EL (cell line): ENCODE data around the gene TTN.

Experiments
- DNase-seq: peaks from one replicate; pipeline ENCODE4 v3.0.0-alpha.2; 2016

The TTN gene

DNA sequence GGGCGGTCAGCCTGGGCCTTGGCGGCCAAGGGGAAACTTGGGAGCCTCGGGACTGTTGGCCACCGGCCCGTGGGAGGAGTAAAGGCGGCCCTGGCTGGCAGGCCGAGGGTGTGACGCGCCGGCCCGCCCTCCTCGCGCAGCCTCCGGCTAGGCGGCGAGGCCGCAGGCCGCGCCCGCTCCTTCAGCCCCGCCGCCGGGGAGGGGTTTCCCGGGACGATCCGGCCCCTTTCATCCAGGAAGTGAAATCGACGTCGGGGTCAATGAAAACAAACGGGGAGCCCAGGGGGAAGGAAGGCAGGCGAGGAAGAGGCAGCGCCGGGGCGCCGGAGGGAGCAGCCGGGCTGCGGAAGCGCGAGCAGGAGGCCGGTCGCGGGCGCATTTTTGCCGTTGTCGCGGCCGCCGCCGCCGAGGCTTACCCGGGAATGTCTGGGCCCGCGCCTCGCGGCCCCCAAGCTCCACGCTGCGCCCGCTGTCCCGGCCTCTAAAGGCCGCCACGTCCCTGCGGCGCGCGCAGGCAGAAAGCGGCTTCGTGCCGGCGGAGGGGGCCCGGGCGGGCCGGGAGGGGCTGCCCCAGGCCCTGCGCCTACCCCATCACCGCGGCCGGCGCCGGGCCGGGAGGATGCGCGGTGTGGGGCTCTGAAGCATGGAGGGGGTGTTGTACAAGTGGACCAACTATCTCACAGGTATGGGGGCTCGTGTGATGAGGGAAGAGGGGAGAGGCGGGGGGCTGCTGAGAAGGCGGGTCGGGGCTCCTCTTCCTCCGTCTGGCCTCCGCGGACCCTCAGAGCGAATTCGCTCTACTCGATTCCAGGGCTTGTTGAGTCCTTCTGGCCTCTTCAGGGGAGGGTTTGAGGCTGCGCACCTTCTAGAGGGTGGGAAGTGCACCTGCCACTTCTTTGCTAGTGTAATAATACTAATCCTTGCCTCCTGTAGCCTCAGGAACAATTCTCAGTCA lies 326.7 kb downstream of the TTN start, which contains the start of gene PLEKHA3:
TSS of gene PLEKHA3 (plus strand) at position 231 of the 955 bp plus-strand sequence. CDS start at position 644, 413 bp downstream.
- peak; percentile 98 for DNase-seq

- DNase-seq: no peak
Measured at GRCh38 chr2:178479758-178480226, 327.4 kb downstream of the TTN start.

DNA sequence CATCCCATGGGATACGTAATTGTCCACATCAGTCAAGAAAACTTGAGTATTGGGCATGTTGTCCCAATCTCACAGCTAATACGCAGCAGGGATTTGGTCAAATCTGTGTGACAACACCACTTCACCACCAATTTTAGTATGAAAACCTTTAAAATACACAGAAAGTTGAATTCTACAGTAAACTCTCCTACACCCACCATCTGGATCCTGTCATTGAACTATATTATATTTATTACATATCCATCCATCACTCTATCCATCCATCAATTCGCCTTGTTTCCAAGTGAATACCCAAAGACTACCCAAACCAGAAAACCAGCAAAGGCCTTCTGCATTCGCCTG lies 328.0 kb downstream of the TTN start:
- DNase-seq: no peak

DNA sequence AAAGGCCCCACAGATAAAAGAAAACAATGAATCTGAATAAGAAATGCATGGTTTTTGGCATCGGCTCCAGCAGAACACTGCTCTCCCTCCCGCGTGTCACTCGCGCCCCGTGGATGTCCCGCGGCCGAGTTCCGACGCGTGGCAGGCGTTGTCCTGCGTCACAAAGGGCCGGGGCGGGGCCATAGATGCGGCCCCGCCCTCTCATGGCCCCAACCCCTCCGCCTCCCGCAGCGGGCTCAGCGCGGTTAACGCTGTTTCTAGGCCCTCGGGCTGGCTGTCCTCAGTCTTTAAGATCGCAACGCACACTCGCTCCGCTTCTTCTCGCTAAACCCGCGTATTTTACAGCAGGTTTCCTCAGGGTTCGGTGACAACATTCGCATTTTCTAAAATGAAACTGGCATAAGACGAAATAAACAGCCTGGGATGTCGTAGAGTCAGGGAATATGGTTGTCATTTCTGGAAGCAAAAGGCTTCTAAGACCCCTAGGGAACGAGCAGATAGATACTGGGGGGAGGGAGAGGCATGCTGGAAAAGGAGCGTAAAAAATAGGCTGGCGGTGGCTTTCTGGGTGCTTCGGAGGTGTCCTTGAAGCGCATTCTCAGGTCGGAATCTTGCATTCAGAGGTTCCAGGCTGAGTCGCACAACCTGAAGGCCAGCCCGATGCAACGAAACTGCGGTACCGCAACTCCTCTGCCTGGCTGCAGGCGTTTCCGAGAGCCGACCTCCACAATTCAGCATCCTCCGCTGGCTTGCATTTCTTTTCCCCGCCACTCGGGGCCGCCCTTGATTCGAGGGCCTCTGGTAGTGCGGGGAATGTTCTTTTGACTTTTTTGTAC lies 328.6 kb downstream of the TTN start, which contains the start of gene FKBP7:
TSS of gene FKBP7 (minus strand) at position 162 of the 836 bp plus-strand sequence. CDS start at position 61, 101 bp downstream.
- peak; percentile 81 for DNase-seq

GRCh38 chr2:178478130-178478438 lies 329.1 kb downstream of the TTN start:
- DNase-seq: no peak

DNA sequence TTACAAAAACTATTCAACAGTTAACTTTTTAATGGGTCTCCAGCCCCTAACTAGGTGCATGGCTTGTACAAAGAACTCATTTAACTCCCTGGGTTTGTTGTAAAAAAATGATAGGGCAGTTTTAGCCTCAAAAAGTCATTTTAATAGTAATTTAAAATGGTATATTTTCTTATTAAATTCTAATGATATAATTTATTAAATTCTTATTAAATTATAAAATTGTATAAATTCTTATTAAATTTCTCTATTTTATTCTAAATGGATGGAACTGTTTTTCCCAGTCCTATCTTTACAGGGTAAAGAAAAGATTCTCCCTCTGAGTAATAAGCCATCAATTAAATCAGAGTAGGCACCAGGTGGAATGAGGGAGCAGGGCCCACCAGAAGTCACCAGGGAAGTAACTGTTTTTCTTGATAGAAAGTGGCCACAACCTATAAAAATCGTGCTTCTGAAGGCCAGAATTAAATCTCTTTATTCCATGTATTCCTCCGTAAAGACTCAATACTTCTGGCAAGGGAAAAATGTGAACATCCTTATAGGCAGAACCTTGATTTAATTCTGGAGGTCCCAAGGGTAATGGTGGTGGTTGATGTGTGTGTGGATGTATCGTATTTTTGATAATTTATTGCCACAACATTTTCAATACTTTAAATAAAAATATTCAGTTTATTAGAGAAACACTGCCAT lies 329.6 kb downstream of the TTN start:
- DNase-seq: no peak

DNA sequence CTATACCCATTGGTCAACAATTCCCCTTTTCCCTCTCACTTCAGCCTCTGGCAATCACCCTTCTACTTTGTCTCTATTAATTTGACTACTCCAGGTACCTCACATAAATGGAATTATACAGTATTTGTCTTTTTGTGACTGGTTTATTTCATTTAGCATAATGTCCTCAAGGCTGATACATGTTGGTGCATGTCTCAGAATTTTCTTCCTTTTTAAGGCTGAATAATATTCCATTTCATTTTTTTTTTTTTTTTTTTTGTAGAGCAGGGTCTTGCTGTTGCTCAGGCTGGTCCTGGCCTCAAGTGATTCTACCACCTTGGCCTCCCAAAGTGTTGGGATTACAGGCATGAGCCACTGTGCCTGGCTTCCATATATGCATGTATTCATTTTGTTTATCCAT lies 330.7 kb downstream of the TTN start:
- no peak for DNase-seq
